Measurements from ENCODE around the gene KCNMA1. TPM values are rescaled to one million over a fixed set of nuclear protein-coding genes. Genes with fewer than 3 reads are reported as not detected.
A peak's percentile ranks its signal among the peaks of the same experiment; 100 is the strongest.

KCNMA1 gene
- total RNA-seq, 1 donor from 2014 or later, result 95.5 TPM

- Mint-ChIP-seq H3K9me3 (ENCODE audit: unreplicated experiment) (no peaks in the 10 kb centered on the region), H3K4me3 (ENCODE audit: unreplicated experiment) (no peak overlapping the region), H3K36me3 (ENCODE audit: unreplicated experiment) (peaks cover 7% of the 10 kb centered on the region), H3K27me3 (ENCODE audit: unreplicated experiment) (no peaks in the 10 kb centered on the region), H3K4me1 (ENCODE audit: unreplicated experiment) (peaks cover 11% of the 10 kb centered on the region), H3K27ac (ENCODE audit: unreplicated experiment) (no peak overlapping the region)
- TF ChIP-seq CTCF (IDR thresholded peaks at IDR 0.05), result no peak
- DNase-seq (ENCODE audit: extremely low spot score, unreplicated experiment), result no peak
Observed at GRCh38 chr10:77485847-77486246, 151.8 kb downstream of the KCNMA1 start.

GRCh38 chr10:77482072-77482471 is 155.5 kb downstream of the KCNMA1 start:
- Mint-ChIP-seq H3K27me3 (ENCODE audit: unreplicated experiment) (no peaks in the 10 kb centered on the region), H3K27ac (ENCODE audit: unreplicated experiment) (peak overlapping the region; percentile 34), H3K9me3 (ENCODE audit: unreplicated experiment) (no peaks in the 10 kb centered on the region), H3K4me3 (ENCODE audit: unreplicated experiment) (no peak overlapping the region), H3K36me3 (ENCODE audit: unreplicated experiment) (peaks cover 5% of the 10 kb centered on the region), H3K4me1 (ENCODE audit: unreplicated experiment) (peaks cover 33% of the 10 kb centered on the region)
- TF ChIP-seq CTCF (IDR thresholded peaks at IDR 0.05), result no peak
- no peak for DNase-seq (ENCODE audit: extremely low spot score, unreplicated experiment)

GRCh38 chr10:77479586-77479985 is 158.0 kb downstream of the KCNMA1 start:
- no peak for DNase-seq (ENCODE audit: extremely low spot score, unreplicated experiment)
- Mint-ChIP-seq H3K36me3 (ENCODE audit: unreplicated experiment) (no peaks in the 10 kb centered on the region), H3K4me3 (ENCODE audit: unreplicated experiment) (no peak overlapping the region), H3K27ac (ENCODE audit: unreplicated experiment) (no peak overlapping the region), H3K4me1 (ENCODE audit: unreplicated experiment) (peaks cover 33% of the 10 kb centered on the region), H3K27me3 (ENCODE audit: unreplicated experiment) (no peaks in the 10 kb centered on the region), H3K9me3 (ENCODE audit: unreplicated experiment) (no peaks in the 10 kb centered on the region)
- no peak for TF ChIP-seq CTCF (IDR thresholded peaks at IDR 0.05)

GRCh38 chr10:77478962-77479359 is 158.6 kb downstream of the KCNMA1 start:
- H3K27ac Mint-ChIP-seq (ENCODE audit: unreplicated experiment), result no peak overlapping the region
- peaks cover 33% of the 10 kb centered on the region for H3K4me1 Mint-ChIP-seq (ENCODE audit: unreplicated experiment)
- no peaks in the 10 kb centered on the region for H3K27me3 Mint-ChIP-seq (ENCODE audit: unreplicated experiment)
- H3K36me3 Mint-ChIP-seq (ENCODE audit: unreplicated experiment), result no peaks in the 10 kb centered on the region
- TF ChIP-seq CTCF (IDR thresholded peaks at IDR 0.05), result no peak
- no peaks in the 10 kb centered on the region for H3K9me3 Mint-ChIP-seq (ENCODE audit: unreplicated experiment)
- DNase-seq (ENCODE audit: extremely low spot score, unreplicated experiment), result no peak
- H3K4me3 Mint-ChIP-seq (ENCODE audit: unreplicated experiment), result no peak overlapping the region

GRCh38 chr10:77478247-77478961 is 159.2 kb downstream of the KCNMA1 start:
- no peaks in the 10 kb centered on the region for H3K36me3 Mint-ChIP-seq (ENCODE audit: unreplicated experiment)
- H3K27me3 Mint-ChIP-seq (ENCODE audit: unreplicated experiment), result no peaks in the 10 kb centered on the region
- no peak for DNase-seq (ENCODE audit: extremely low spot score, unreplicated experiment)
- H3K4me1 Mint-ChIP-seq (ENCODE audit: unreplicated experiment), result peaks cover 33% of the 10 kb centered on the region
- peak overlapping the region; percentile 28 for H3K27ac Mint-ChIP-seq (ENCODE audit: unreplicated experiment)
- TF ChIP-seq CTCF (IDR thresholded peaks at IDR 0.05), result no peak
- H3K4me3 Mint-ChIP-seq (ENCODE audit: unreplicated experiment), result no peak overlapping the region
- no peaks in the 10 kb centered on the region for H3K9me3 Mint-ChIP-seq (ENCODE audit: unreplicated experiment)

Measured in osteocyte (in vitro differentiated cells).